GM12875 (cell line): ENCODE data around the gene CSTF1.

Experiments used
- H3K4me3 ChIP-seq: one replicate; pipeline ENCODE4 v1.5.1; 2011; ENCODE audit warnings: low read depth, low read length, control low read depth
- TF ChIP-seq, protein P1 (sequence below): IDR thresholded peaks from 2 replicates; pipeline ENCODE4 v1.5.1; 2011; ENCODE audit warnings: low read depth, mild to moderate bottlenecking, control low read depth, inconsistent platforms, low read length, moderate library complexity, borderline replicate concordance; ENCODE audit not compliant: insufficient read depth

CSTF1 gene

DNA sequence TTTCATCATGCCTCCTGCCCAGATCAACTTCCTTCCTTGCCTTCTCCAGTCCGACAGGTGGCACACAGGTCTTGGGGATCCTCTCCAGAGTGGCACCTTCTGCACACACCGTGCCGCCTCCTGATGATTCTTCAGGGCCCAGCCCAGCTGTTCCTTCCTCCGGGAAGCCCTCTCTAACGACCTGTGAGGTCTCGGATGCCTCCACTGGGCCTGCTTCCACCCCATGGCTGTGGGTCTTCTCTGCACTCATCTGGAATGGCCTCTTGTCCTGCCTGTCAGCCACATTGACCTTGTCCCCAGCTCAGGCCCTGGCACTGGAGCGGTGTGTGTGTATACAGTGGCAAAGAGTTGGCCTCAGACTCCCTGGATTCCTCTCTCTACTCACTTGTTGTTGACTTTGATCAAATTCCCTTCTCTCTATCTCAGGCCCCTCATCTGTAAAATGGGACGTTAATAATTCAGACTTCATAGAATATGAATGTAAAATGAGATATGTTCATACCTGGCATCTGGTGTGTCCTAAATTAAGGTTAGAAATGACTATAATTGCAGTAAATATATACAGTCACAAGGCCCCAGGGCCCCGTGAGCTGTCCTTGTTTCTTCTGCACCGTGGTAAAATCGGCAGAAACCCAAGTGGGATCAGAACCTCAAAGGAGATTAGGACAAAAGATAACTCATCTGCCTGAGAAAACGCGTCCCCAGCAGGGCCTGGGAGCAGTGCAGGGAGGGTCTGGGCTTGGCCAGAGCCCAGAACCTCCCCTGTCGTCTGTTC, 32.1 kb upstream of the CSTF1 start:
- TF ChIP-seq, protein P1, sequence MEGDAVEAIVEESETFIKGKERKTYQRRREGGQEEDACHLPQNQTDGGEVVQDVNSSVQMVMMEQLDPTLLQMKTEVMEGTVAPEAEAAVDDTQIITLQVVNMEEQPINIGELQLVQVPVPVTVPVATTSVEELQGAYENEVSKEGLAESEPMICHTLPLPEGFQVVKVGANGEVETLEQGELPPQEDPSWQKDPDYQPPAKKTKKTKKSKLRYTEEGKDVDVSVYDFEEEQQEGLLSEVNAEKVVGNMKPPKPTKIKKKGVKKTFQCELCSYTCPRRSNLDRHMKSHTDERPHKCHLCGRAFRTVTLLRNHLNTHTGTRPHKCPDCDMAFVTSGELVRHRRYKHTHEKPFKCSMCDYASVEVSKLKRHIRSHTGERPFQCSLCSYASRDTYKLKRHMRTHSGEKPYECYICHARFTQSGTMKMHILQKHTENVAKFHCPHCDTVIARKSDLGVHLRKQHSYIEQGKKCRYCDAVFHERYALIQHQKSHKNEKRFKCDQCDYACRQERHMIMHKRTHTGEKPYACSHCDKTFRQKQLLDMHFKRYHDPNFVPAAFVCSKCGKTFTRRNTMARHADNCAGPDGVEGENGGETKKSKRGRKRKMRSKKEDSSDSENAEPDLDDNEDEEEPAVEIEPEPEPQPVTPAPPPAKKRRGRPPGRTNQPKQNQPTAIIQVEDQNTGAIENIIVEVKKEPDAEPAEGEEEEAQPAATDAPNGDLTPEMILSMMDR = no peak
- H3K4me3 ChIP-seq = no peak overlapping the region

GRCh38 chr20:56360908-56361205, 31.6 kb upstream of the CSTF1 start:
- no peak overlapping the region for H3K4me3 ChIP-seq
- TF ChIP-seq, protein P1 = no peak

DNA sequence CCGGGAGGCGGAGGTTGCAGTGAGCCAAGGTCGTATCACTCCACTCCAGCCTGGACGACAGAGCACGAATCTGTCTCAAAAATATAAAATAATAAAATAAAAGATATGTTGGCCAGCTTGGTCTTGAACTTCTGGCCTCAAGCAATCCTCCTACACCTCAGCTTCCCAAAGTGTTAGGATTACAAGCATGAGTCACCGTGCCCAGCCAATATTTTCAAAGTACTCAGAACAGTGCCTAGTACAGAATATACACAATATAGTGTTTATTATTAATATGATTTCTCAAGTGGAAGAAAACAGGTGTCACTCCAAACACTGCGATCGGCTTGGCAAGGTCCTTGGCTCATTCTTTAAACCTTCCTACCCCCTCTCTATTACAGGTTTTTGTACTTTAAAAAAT, 30.5 kb upstream of the CSTF1 start:
- TF ChIP-seq, protein P1 = no peak
- H3K4me3 ChIP-seq = no peak overlapping the region

DNA sequence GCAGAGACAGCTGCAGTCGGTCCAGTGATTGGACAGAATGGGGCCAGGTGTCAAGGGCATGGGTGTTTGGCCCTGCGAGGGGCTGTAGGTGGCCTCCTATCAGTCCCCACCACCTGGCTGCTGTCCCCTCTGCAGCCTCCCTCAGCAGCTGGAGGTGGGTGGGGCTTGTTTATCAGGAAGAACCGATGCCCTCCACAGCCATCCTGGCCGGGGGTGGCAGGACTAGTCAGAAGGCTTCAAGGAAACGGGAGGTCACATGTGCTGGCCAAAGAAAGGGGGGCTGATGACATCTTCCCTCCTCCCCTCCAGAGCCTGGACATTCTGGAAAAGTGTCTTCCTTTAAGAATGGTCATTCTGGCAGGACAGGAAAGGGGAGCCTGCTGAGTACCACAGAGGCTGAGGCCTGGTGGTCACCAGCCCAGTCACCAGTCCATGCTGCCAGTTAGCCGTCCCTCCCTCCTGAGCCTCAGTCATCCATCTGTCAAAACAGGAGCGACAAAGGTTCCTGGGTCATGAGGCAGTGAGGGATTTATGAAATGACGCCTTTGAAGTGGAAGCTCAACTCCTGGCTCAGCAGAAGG, 29.5 kb upstream of the CSTF1 start:
- no peak overlapping the region for H3K4me3 ChIP-seq
- TF ChIP-seq, protein P1 = no peak

GRCh38 chr20:56363491-56363890, 29.0 kb upstream of the CSTF1 start:
- TF ChIP-seq, protein P1 = no peak
- no peak overlapping the region for H3K4me3 ChIP-seq

DNA sequence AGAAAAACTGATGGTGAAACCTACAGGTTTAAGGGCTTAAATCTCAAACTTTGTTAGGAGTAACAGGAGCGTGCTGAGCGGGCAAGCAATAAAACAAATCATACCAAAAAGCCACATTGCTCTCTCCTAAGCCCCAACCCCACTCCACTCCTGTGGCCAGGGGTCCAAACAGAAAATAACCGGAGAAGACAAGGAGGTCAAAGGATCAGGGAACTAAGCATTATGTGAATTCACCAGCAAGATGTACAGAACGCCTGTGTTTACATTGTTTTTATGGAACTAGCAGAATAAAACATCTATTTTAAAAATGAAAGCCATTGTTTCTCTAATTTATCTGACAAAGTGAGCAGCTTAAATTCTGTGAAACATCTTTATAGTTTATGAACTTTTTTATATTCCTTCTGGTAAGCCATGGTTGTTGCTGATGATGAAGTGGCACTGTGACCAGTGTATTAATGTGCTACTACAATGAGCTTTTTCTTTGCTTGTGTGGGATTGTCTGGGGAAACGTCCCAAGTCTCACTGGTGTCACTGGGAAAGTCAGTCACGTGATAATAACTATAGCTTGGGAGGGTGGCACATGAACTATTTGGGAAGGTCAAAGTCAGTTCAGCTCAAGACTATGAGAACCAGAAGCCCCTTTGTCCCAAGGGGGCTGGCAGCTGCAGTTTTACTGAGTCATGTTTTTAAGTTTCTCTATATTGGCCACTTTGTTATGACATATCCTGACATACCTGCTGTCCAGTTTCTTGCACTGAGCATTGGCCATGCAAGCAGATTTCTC, 23.9 kb upstream of the CSTF1 start:
- no peak overlapping the region for H3K4me3 ChIP-seq
- TF ChIP-seq, protein P1 = no peak
